A673 (cell line): ENCODE measurements around the gene IL25. TPM values are rescaled to one million over a fixed set of nuclear protein-coding genes. Genes with fewer than 3 reads are reported as not detected.
"Not testable (repeated sequence)": the region's sequence is repeated elsewhere in the genome, so short reads cannot be mapped to it uniquely, and the experiment has no call there.

Source experiments
- BruUV-seq: library from RNA; stranded (reverse); fragments of 400-500 nt; replicated peaks from 2 replicates; lab custom pipeline; 2021; lab: Mats Ljungman, UMichigan
- CTCF ChIA-PET: fragments of 300-600 bp; sonication (Branson Sonifier 250); formaldehyde crosslinking; loops from one replicate; lab custom pipeline; 2022; ENCODE audit warnings: antibody characterized with exemption; lab: Charles Lee
- POLR2A ChIA-PET: fragments of 300-600 bp; sonication (Branson Sonifier 250); formaldehyde crosslinking; loops from one replicate; lab custom pipeline; 2022; ENCODE audit warnings: antibody characterized with exemption; ENCODE audit not compliant: low non-redundant PET; lab: Charles Lee
- DNase-seq: peaks from one replicate; pipeline ENCODE4 v3.0.0-alpha.2; 2015; ENCODE audit warnings: low spot score
- H3K27ac ChIP-seq: fragments of 200-600 bp; sonication (generic); 2 replicates; pipeline ENCODE4 v1.5.1; 2016; ENCODE audit warnings: mixed run types, low read depth, mild to moderate bottlenecking, mixed read lengths, antibody characterized with exemption, low read length; ENCODE audit not compliant: poor library complexity, severe bottlenecking
- H3K27me3 ChIP-seq: fragments of 200-600 bp; sonication (generic); replicated peaks from 2 replicates; pipeline ENCODE4 v1.6.1; 2017; ENCODE audit warnings: mixed run types, low read depth, mild to moderate bottlenecking, mixed read lengths, antibody characterized with exemption, low read length; ENCODE audit not compliant: insufficient read depth, poor library complexity
- H3K36me3 ChIP-seq: fragments of 200-600 bp; sonication (generic); 2 replicates; pipeline ENCODE4 v1.6.1; 2016; ENCODE audit warnings: mixed run types, mild to moderate bottlenecking, mixed read lengths, antibody characterized with exemption, low read length; ENCODE audit not compliant: insufficient read depth, poor library complexity, severe bottlenecking
- H3K4me1 ChIP-seq: fragments of 200-600 bp; sonication (generic); 2 replicates; pipeline ENCODE4 v1.6.1; 2017; ENCODE audit warnings: mixed run types, mild to moderate bottlenecking, mixed read lengths, antibody characterized with exemption, low read length; ENCODE audit not compliant: insufficient read depth, poor library complexity, severe bottlenecking
- H3K4me3 ChIP-seq: fragments of 200-600 bp; sonication (generic); 2 replicates; pipeline ENCODE4 v1.5.1; 2016; ENCODE audit warnings: low read depth, mixed run types, mild to moderate bottlenecking, mixed read lengths, low read length; ENCODE audit not compliant: poor library complexity, severe bottlenecking
- H3K9me3 ChIP-seq: fragments of 200-600 bp; sonication (generic); 2 replicates; pipeline ENCODE4 v1.6.1; 2016; ENCODE audit warnings: mixed run types, low read depth, mild to moderate bottlenecking, mixed read lengths, antibody characterized with exemption, low read length; ENCODE audit not compliant: poor library complexity, severe bottlenecking
- CTCF ChIP-seq: fragments of 300-800, 200-600 bp; sonication (generic); conservative IDR thresholded peaks from 2 replicates; pipeline ENCODE4 v1.5.1; 2017; ENCODE audit warnings: low read depth, mild to moderate bottlenecking, antibody characterized with exemption, low read length, moderate library complexity, mixed read lengths
- EZH2 ChIP-seq: fragments of 200-600 bp; sonication (generic); IDR thresholded peaks from 2 replicates; pipeline ENCODE4 v1.6.1; 2017; ENCODE audit warnings: borderline replicate concordance, low read depth, mild to moderate bottlenecking, mixed read lengths, antibody characterized with exemption, low read length; ENCODE audit not compliant: poor library complexity, severe bottlenecking
- intact Hi-C: fragments of 100-400 bp; cut with micrococcal nuclease; formaldehyde crosslinking; loops from one replicate; pipeline ENCODE4 v1.10.0; 2022; ENCODE audit not compliant: unreplicated experiment
- microRNA-seq: library from miRNA; unstranded; fragments of <30 nt; microRNA quantifications from one replicate; pipeline ENCODE4 v1.2.0, GENCODE V29; 2021
- total RNA-seq: library from RNA; stranded (reverse); gene quantifications from 2 replicates; pipeline ENCODE4 v1.2.3, GENCODE V29; 2021

The IL25 gene
- total RNA-seq, 1 experiment from 2014 or later = not detected

GRCh38 chr14:23425169-23425568 is 52.6 kb downstream of the IL25 start:
- Histone ChIP-seq H3K27ac (no peak overlapping the region), H3K4me3 (no peak overlapping the region), H3K27me3 (no peaks in the 10 kb centered on the region), H3K4me1 (no peaks in the 10 kb centered on the region), H3K9me3 (no peaks in the 10 kb centered on the region), H3K36me3 (no peaks in the 10 kb centered on the region)
- CTCF ChIA-PET = no interaction called here
- DNase-seq = no peak
- TF ChIP-seq EZH2 (no peak), CTCF (no peak)
- POLR2A ChIA-PET = no interaction called here
- intact Hi-C loops = no loop called here
- BruUV-seq = no TSS peak

- H3K27me3 ChIP-seq, H3K9me3 ChIP-seq, intact Hi-C loops, H3K36me3 ChIP-seq, DNase-seq, POLR2A ChIA-PET, BruUV-seq, H3K4me1 ChIP-seq, CTCF ChIA-PET, H3K4me3 ChIP-seq, H3K27ac ChIP-seq: not testable (repeated sequence)
Measured at GRCh38 chr14:23425798-23426197, 53.2 kb downstream of the IL25 start.

Small RNA genes lying within 50 kb of the gene (microRNA-seq; reads per million reads assigned to microRNA genes)
- gene MIR208A = 16.4 reads per million, percentile 40 among the genes with 10 or more reads in this experiment
- gene MIR208B = not detected

Other genes starting within 250 kb of the IL25 start
- gene SLC7A8, start 189.1 kb upstream of the IL25 start, total RNA-seq = 18.3 and 24.8 TPM in 2 replicates
- gene RNF212B, start 134.9 kb upstream of the IL25 start, total RNA-seq = not detected in 2 replicates
- 6.3 and 9.5 TPM in 2 replicates for gene HOMEZ, start 86.7 kb upstream of the IL25 start, total RNA-seq
- gene PPP1R3E, start 70.0 kb upstream of the IL25 start, total RNA-seq = 9.7 and 10.9 TPM in 2 replicates
- 22.8 and 25.1 TPM in 2 replicates for gene BCL2L2, start 66.0 kb upstream of the IL25 start, total RNA-seq
- gene PABPN1, start 51.4 kb upstream of the IL25 start, total RNA-seq = 275 and 287 TPM in 2 replicates
- gene SLC22A17, start 19.9 kb upstream of the IL25 start, total RNA-seq = 23.0 and 28.4 TPM in 2 replicates
- gene EFS, start 7.6 kb upstream of the IL25 start, total RNA-seq = 55.9 and 60.9 TPM in 2 replicates
- gene CMTM5, start 4.2 kb downstream of the IL25 start, total RNA-seq = not detected in 2 replicates
- gene MYH6, start 35.5 kb downstream of the IL25 start, total RNA-seq = not detected in 2 replicates
- gene MYH7, start 62.9 kb downstream of the IL25 start, total RNA-seq = not detected in 2 replicates
- gene NGDN, start 96.9 kb downstream of the IL25 start, total RNA-seq = 59.9 and 71.2 TPM in 2 replicates
- gene ZFHX2, start 179.0 kb downstream of the IL25 start, total RNA-seq = 4.8 and 5.8 TPM in 2 replicates
- gene THTPA, start 183.5 kb downstream of the IL25 start, total RNA-seq = 12.3 and 18.9 TPM in 2 replicates
- 26.0 and 40.1 TPM in 2 replicates for gene AP1G2, start 195.0 kb downstream of the IL25 start, total RNA-seq
- 0.22 TPM in 1 of 2 replicates, not detected in the other for gene JPH4, start 206.0 kb downstream of the IL25 start, total RNA-seq